Skeletal muscle tissue (tissue), 4 donors: ENCODE data around the gene FANK1. TPM values are rescaled to one million over a fixed set of nuclear protein-coding genes. Genes with fewer than 3 reads are reported as not detected.
"Not testable (repeated sequence)": the region's sequence is repeated elsewhere in the genome, so short reads cannot be mapped to it uniquely, and the experiment has no call there.

ENCODE experiments used
- H3K27ac ChIP-seq: one replicate; pipeline ENCODE4 v1.7.0; 2013; ENCODE audit warnings: mild to moderate bottlenecking, low read depth, low read length, inconsistent platforms
- H3K27me3 ChIP-seq, 3 donors: one replicate each; pipeline ENCODE4 v1.7.0; 2013; ENCODE audit warnings: low read length in 3 of 3; ENCODE audit not compliant: control insufficient read depth in 3 of 3, insufficient read depth in 3 of 3
- H3K36me3 ChIP-seq, 3 donors: one replicate each; pipeline ENCODE4 v1.7.0; 2013; ENCODE audit warnings: low read length in 3 of 3; ENCODE audit not compliant: control insufficient read depth in 3 of 3, insufficient read depth in 3 of 3
- H3K4me1 ChIP-seq, 3 donors: one replicate each; pipeline ENCODE4 v1.7.0; 2013; ENCODE audit warnings: low read length in 3 of 3, mild to moderate bottlenecking in 3 of 3; ENCODE audit not compliant: control insufficient read depth in 3 of 3, insufficient read depth in 3 of 3
- H3K4me3 ChIP-seq, 3 donors: one replicate each; pipeline ENCODE4 v1.7.0; 2013; ENCODE audit warnings: low read length in 3 of 3
- H3K9ac ChIP-seq, 3 donors: one replicate each; pipeline ENCODE4 v1.7.0; 2013; ENCODE audit warnings: low read length in 3 of 3, mild to moderate bottlenecking in 3 of 3, moderate library complexity in 2 of 3, low read depth in 1 of 3
- H3K9me3 ChIP-seq, 3 donors: one replicate each; pipeline ENCODE4 v1.7.0; 2013; ENCODE audit warnings: low read length in 3 of 3; ENCODE audit not compliant: control insufficient read depth in 3 of 3
- total RNA-seq: library from RNA; depleted of rRNA; stranded (reverse); fragments of >200 nt; gene quantifications from one replicate; pipeline ENCODE4 v1.2.3, GENCODE V29; 2014
- donor health status: Osteomylitis.

FANK1 gene
- total RNA-seq, 1 donor from 2014 or later: not detected

- no peaks in the 10 kb centered on the region for H3K4me1 ChIP-seq
- no peak overlapping the region for H3K27ac ChIP-seq
- H3K4me3 ChIP-seq: no peak overlapping the region
- H3K36me3 ChIP-seq: no peaks in the 10 kb centered on the region
- H3K9me3 ChIP-seq: no peaks in the 10 kb centered on the region
- H3K9ac ChIP-seq: no peak overlapping the region
- H3K27me3 ChIP-seq: no peaks in the 10 kb centered on the region
Measured at GRCh38 chr10:125926247-125926646, 29.9 kb downstream of the FANK1 start.

GRCh38 chr10:125927265-125927664 is 30.9 kb downstream of the FANK1 start:
- H3K4me3 ChIP-seq, H3K27ac ChIP-seq, H3K27me3 ChIP-seq, H3K36me3 ChIP-seq, H3K9ac ChIP-seq, H3K9me3 ChIP-seq, H3K4me1 ChIP-seq: not testable (repeated sequence)

GRCh38 chr10:125928928-125929585 is 32.7 kb downstream of the FANK1 start:
- Histone ChIP-seq H3K9ac (no peak overlapping the region), H3K36me3 (no peaks in the 10 kb centered on the region), H3K4me1 (no peaks in the 10 kb centered on the region), H3K27me3 (no peaks in the 10 kb centered on the region), H3K27ac (no peak overlapping the region), H3K9me3 (no peaks in the 10 kb centered on the region), H3K4me3 (no peak overlapping the region)

GRCh38 chr10:125929618-125930017 is 33.3 kb downstream of the FANK1 start:
- Histone ChIP-seq H3K4me1 (peaks cover 0 to 2% (median 0%) of the 10 kb centered on the region in 3 donors), H3K27ac (no peak overlapping the region), H3K27me3 (no peaks in the 10 kb centered on the region), H3K4me3 (no peak overlapping the region), H3K9me3 (no peaks in the 10 kb centered on the region), H3K9ac (no peak overlapping the region), H3K36me3 (no peaks in the 10 kb centered on the region)

GRCh38 chr10:125933693-125934092 is 37.3 kb downstream of the FANK1 start:
- no peak overlapping the region for H3K27ac ChIP-seq
- H3K27me3 ChIP-seq: no peaks in the 10 kb centered on the region
- no peaks in the 10 kb centered on the region for H3K36me3 ChIP-seq
- no peak overlapping the region for H3K4me3 ChIP-seq
- no peaks in the 10 kb centered on the region for H3K9me3 ChIP-seq
- H3K9ac ChIP-seq: no peak overlapping the region
- peaks cover 0 to 2% (median 0%) of the 10 kb centered on the region in 3 donors for H3K4me1 ChIP-seq

- H3K36me3 ChIP-seq: no peaks in the 10 kb centered on the region
- no peak overlapping the region for H3K4me3 ChIP-seq
- no peak overlapping the region for H3K27ac ChIP-seq
- H3K9me3 ChIP-seq: no peaks in the 10 kb centered on the region
- no peak overlapping the region for H3K9ac ChIP-seq
- H3K27me3 ChIP-seq: no peaks in the 10 kb centered on the region
- H3K4me1 ChIP-seq: peaks cover 0 to 2% (median 0%) of the 10 kb centered on the region in 3 donors
Measured at GRCh38 chr10:125936331-125936730, 40.0 kb downstream of the FANK1 start.

GRCh38 chr10:125940515-125940914 is 44.2 kb downstream of the FANK1 start:
- H3K9ac ChIP-seq: no peak overlapping the region
- no peaks in the 10 kb centered on the region for H3K27me3 ChIP-seq
- no peak overlapping the region for H3K27ac ChIP-seq
- H3K36me3 ChIP-seq: no peaks in the 10 kb centered on the region
- no peak overlapping the region for H3K4me3 ChIP-seq
- no peaks in the 10 kb centered on the region for H3K4me1 ChIP-seq
- no peaks in the 10 kb centered on the region for H3K9me3 ChIP-seq

- Histone ChIP-seq H3K4me3 (no peak overlapping the region), H3K27ac (no peak overlapping the region), H3K9ac (no peak overlapping the region), H3K4me1 (no peaks in the 10 kb centered on the region), H3K9me3 (peaks cover 7 to 14% (median 11%) of the 10 kb centered on the region in 3 donors), H3K36me3 (no peaks in the 10 kb centered on the region), H3K27me3 (no peaks in the 10 kb centered on the region)
Measured at GRCh38 chr10:125951290-125951689, 54.9 kb downstream of the FANK1 start.

GRCh38 chr10:125953778-125954385 is 57.5 kb downstream of the FANK1 start:
- H3K36me3 ChIP-seq: no peaks in the 10 kb centered on the region
- H3K4me1 ChIP-seq: no peaks in the 10 kb centered on the region
- peak overlapping the region in 1 of 3 donors; percentile 43 for H3K4me3 ChIP-seq
- H3K9me3 ChIP-seq: peaks cover 7 to 14% (median 11%) of the 10 kb centered on the region in 3 donors
- no peak overlapping the region for H3K9ac ChIP-seq
- no peaks in the 10 kb centered on the region for H3K27me3 ChIP-seq
- no peak overlapping the region for H3K27ac ChIP-seq

- no peak overlapping the region for H3K9ac ChIP-seq
- H3K36me3 ChIP-seq: no peaks in the 10 kb centered on the region
- no peak overlapping the region for H3K27ac ChIP-seq
- peaks cover 10 to 14% (median 11%) of the 10 kb centered on the region in 3 donors for H3K9me3 ChIP-seq
- H3K27me3 ChIP-seq: no peaks in the 10 kb centered on the region
- no peaks in the 10 kb centered on the region for H3K4me1 ChIP-seq
- no peak overlapping the region for H3K4me3 ChIP-seq
Measured at GRCh38 chr10:125955766-125956165, 59.4 kb downstream of the FANK1 start.
